ENCODE results near the gene PRSS50.
A peak's percentile ranks its signal among the peaks of the same experiment; 100 is the strongest.

DNA sequence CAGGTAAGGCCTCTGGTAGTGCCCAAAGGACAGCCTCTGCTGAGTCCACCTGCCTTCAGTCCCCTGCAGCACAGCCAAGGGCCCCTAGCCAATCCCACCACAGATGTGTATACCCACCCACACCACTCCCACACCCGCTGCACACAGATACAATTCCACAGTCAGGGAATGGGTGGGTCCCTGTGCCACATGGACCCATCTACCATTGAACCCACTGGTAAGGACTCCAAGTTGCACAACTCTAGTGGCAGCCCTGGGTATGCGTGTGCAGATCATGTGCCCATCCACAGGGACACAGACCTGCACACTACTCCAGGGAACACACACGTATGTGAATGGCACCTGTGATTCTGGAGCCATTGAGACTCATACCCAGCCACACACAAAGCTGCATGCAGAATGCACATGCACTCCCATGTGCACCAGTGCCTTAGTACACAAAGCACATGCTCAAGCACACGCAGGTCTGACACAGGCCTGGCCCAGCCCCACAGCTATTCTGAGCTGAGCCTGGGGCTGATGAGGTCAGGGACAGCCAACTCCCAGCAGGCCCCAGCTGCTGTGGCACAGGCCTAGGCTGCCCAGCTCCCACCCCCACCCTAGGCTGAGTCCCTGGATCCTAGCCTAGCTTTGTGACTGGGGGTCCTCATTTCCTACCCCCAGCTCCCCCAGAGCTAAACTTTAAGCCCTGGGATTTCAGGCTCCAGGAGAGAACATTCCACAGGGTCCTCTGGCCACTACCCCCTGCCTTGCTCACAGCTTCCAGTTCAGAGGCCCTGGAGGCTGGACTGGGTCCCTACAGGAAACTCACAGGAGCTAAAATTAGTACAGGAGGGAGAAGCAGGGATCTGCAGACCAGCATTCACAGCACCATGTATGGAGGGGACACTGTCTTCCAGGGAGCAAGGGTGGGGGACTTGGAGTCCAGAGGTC lies 21.4 kb downstream of the PRSS50 start:
- TF ChIP-seq, protein P1, sequence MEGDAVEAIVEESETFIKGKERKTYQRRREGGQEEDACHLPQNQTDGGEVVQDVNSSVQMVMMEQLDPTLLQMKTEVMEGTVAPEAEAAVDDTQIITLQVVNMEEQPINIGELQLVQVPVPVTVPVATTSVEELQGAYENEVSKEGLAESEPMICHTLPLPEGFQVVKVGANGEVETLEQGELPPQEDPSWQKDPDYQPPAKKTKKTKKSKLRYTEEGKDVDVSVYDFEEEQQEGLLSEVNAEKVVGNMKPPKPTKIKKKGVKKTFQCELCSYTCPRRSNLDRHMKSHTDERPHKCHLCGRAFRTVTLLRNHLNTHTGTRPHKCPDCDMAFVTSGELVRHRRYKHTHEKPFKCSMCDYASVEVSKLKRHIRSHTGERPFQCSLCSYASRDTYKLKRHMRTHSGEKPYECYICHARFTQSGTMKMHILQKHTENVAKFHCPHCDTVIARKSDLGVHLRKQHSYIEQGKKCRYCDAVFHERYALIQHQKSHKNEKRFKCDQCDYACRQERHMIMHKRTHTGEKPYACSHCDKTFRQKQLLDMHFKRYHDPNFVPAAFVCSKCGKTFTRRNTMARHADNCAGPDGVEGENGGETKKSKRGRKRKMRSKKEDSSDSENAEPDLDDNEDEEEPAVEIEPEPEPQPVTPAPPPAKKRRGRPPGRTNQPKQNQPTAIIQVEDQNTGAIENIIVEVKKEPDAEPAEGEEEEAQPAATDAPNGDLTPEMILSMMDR (IDR thresholded peaks at IDR 0.05), result no peak
- no peak for TF ChIP-seq POLR2A (IDR thresholded peaks at IDR 0.05)
- TF ChIP-seq POLR2AphosphoS5 (IDR thresholded peaks at IDR 0.05), result peak in 1 of 4 donors; percentile 69

Data from sigmoid colon (tissue), 4 donors.